Glutamatergic neuron (in vitro differentiated cells): ENCODE results near the gene MAPK4. TPM values are rescaled to one million over a fixed set of nuclear protein-coding genes. Genes with fewer than 3 reads are reported as not detected.

ENCODE experiments used
- DNase-seq: peaks from one replicate; pipeline ENCODE4 v3.0.0; 2022
- H3K27ac Mint-ChIP-seq: one replicate; pipeline ENCODE4 v1.8.0; 2020; ENCODE audit warnings: mild to moderate bottlenecking, mixed read lengths, inconsistent platforms; ENCODE audit not compliant: unreplicated experiment
- H3K27me3 Mint-ChIP-seq: one replicate; pipeline ENCODE4 v1.8.0; 2020; ENCODE audit warnings: mild to moderate bottlenecking, moderate library complexity, mixed read lengths, inconsistent platforms; ENCODE audit not compliant: unreplicated experiment
- H3K36me3 Mint-ChIP-seq: one replicate; pipeline ENCODE4 v1.8.0; 2020; ENCODE audit warnings: mild to moderate bottlenecking, mixed read lengths, inconsistent platforms; ENCODE audit not compliant: unreplicated experiment
- H3K4me1 Mint-ChIP-seq: one replicate; pipeline ENCODE4 v1.8.0; 2020; ENCODE audit warnings: mild to moderate bottlenecking, low read depth, mixed read lengths, inconsistent platforms; ENCODE audit not compliant: unreplicated experiment
- H3K4me3 Mint-ChIP-seq: one replicate; pipeline ENCODE4 v1.8.0; 2020; ENCODE audit warnings: mild to moderate bottlenecking, mixed read lengths, inconsistent platforms; ENCODE audit not compliant: unreplicated experiment
- H3K9me3 Mint-ChIP-seq: one replicate; pipeline ENCODE4 v1.8.0; 2020; ENCODE audit warnings: mild to moderate bottlenecking, moderate library complexity, mixed read lengths, inconsistent platforms; ENCODE audit not compliant: unreplicated experiment
- total RNA-seq: library from RNA; stranded (reverse); fragmentation: NEBNext Ultra II Directional; extraction: Animal tissue kit (Norgen Biotek cat#: 25700); gene quantifications from one replicate; pipeline ENCODE4 v1.2.1, GENCODE V29; 2021; ENCODE audit not compliant: unreplicated experiment
- TF ChIP-seq, protein P1 (sequence below): fragments of 200-600 bp; sonication (generic); IDR thresholded peaks from one replicate; pipeline ENCODE4 v1.5.0; 2021; ENCODE audit not compliant: partially characterized antibody, unreplicated experiment

The MAPK4 gene
- total RNA-seq, 1 donor from 2014 or later: 13.1 TPM

DNA sequence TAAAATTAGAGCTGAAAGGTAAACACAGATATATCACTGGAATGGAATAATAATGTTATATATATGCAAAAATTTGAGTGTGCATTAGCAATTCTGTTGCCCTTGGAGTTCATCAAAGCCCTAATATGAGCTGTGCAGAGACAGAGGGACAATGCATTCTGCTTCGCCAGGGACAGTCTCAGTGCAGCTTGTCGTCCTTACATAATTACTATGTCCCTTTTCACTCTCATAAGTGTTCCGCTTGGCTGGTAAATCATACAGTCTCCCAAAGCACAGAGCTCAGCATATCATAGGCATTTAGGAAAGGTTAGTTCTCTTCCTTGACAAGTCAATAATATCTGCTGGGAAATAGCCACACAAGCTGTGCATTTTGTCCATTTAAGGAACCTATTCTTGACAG is 30.7 kb downstream of the MAPK4 start:
- Mint-ChIP-seq H3K27ac (no peak overlapping the region), H3K27me3 (no peaks in the 10 kb centered on the region), H3K4me3 (no peak overlapping the region), H3K9me3 (no peaks in the 10 kb centered on the region), H3K4me1 (peaks cover 8% of the 10 kb centered on the region), H3K36me3 (no peaks in the 10 kb centered on the region)
- TF ChIP-seq, protein P1, sequence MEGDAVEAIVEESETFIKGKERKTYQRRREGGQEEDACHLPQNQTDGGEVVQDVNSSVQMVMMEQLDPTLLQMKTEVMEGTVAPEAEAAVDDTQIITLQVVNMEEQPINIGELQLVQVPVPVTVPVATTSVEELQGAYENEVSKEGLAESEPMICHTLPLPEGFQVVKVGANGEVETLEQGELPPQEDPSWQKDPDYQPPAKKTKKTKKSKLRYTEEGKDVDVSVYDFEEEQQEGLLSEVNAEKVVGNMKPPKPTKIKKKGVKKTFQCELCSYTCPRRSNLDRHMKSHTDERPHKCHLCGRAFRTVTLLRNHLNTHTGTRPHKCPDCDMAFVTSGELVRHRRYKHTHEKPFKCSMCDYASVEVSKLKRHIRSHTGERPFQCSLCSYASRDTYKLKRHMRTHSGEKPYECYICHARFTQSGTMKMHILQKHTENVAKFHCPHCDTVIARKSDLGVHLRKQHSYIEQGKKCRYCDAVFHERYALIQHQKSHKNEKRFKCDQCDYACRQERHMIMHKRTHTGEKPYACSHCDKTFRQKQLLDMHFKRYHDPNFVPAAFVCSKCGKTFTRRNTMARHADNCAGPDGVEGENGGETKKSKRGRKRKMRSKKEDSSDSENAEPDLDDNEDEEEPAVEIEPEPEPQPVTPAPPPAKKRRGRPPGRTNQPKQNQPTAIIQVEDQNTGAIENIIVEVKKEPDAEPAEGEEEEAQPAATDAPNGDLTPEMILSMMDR: no peak
- no peak for DNase-seq

DNA sequence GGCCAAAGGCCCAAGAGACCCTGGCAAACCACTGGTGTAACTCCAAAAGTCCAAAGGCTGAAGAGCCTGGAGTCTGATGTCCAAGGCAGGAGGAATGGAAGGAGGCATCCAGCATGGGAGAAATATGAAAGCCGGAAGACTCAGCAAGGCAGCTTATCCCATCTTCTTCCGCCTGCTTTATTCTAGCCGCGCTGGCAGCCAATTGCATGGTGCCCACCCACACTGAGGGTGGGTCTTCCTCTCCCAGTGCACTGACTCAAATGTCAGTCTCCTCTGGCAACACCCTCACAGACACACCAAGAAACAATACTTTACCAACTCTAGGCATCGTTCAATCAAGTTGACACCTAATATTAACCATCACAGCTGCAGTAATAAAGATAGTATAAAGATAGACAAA is 34.1 kb downstream of the MAPK4 start:
- Mint-ChIP-seq H3K36me3 (no peaks in the 10 kb centered on the region), H3K27me3 (no peaks in the 10 kb centered on the region), H3K9me3 (no peaks in the 10 kb centered on the region), H3K4me1 (peaks cover 8% of the 10 kb centered on the region), H3K27ac (no peak overlapping the region), H3K4me3 (no peak overlapping the region)
- TF ChIP-seq, protein P1: no peak
- no peak for DNase-seq

DNA sequence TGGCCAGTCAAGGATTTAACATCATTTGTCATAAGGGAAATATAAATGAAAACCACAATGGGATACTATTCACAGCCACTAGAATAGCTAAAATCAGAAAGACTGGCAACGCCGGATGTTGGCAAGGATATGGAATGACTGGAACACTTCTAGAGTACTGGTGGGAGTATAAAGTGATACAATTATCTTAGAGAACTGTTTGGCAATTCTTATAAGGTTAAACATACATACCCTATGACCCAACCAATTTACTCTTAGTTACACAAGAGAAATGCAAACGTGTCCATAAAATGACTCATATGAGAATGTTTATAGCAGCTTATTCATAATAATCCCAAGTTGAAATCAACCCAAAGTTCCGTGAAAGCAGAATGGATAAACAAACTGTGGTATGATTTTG is 35.1 kb downstream of the MAPK4 start:
- TF ChIP-seq, protein P1: no peak
- Mint-ChIP-seq H3K27ac (no peak overlapping the region), H3K36me3 (no peaks in the 10 kb centered on the region), H3K9me3 (no peaks in the 10 kb centered on the region), H3K4me3 (no peak overlapping the region), H3K27me3 (no peaks in the 10 kb centered on the region), H3K4me1 (peaks cover 8% of the 10 kb centered on the region)
- no peak for DNase-seq

DNA sequence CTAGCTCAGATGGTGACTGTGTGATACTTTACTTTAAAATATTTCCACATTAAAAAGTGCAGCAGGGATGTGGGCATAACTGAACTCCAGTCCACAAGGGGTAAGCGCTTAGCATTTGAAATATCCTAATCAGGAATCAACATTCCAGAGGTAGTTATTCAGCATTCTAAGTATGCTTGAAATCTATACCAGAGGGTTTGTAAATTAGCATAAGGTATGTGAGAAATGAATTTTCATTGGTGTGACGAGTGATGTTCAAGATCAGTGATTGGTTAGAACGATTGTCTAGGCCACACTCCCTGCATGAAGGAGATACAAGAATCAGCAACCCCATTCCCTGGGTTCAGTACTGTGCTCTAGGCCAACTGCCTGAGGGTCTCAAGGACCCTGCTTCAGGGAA is 42.6 kb downstream of the MAPK4 start:
- Mint-ChIP-seq H3K9me3 (no peaks in the 10 kb centered on the region), H3K4me3 (no peak overlapping the region), H3K4me1 (no peaks in the 10 kb centered on the region), H3K36me3 (no peaks in the 10 kb centered on the region), H3K27me3 (no peaks in the 10 kb centered on the region), H3K27ac (no peak overlapping the region)
- no peak for DNase-seq
- TF ChIP-seq, protein P1: no peak

DNA sequence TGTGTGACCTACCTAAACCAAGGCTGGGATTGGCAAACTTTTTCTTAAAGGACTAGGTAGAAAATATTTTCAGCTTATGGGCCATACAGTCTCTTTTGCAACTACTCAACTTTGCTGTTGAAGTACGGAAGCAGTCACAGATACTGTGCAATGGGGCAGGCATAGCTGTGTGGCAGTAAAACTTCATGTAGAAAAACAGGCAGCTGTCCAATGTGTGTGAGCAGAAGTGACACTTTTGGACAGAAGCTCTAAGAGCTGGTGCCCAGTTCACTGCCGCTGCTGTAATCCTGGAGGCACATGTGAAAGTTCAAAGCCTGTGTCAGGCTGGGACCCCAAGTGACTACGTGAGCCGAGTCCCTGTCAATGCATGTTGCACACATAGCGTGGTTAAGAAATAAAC is 46.7 kb downstream of the MAPK4 start:
- Mint-ChIP-seq H3K4me1 (peaks cover 2% of the 10 kb centered on the region), H3K4me3 (no peak overlapping the region), H3K36me3 (peaks cover 13% of the 10 kb centered on the region), H3K9me3 (peaks cover 3% of the 10 kb centered on the region), H3K27me3 (peaks cover 5% of the 10 kb centered on the region), H3K27ac (no peak overlapping the region)
- DNase-seq: no peak
- TF ChIP-seq, protein P1: no peak
